HG02759 (cell line): Measurements from ENCODE around the gene ARL6IP5.

Source experiments
- ATAC-seq: cut with Tn5 transposase; IDR thresholded peaks from one replicate; pipeline ENCODE4 v1.9.1; 2021; ENCODE audit warnings: mild to moderate bottlenecking, moderate library complexity; ENCODE audit not compliant: unreplicated experiment

ARL6IP5 gene

GRCh38 chr3:69116162-69116561, 31.4 kb downstream of the ARL6IP5 start:
- ATAC-seq, result no peak

GRCh38 chr3:69116897-69117296, 32.2 kb downstream of the ARL6IP5 start:
- no peak for ATAC-seq

GRCh38 chr3:69118555-69118954, 33.8 kb downstream of the ARL6IP5 start:
- ATAC-seq, result no peak

GRCh38 chr3:69119138-69119537, 34.4 kb downstream of the ARL6IP5 start:
- no peak for ATAC-seq

GRCh38 chr3:69119681-69120080, 34.9 kb downstream of the ARL6IP5 start:
- no peak for ATAC-seq

GRCh38 chr3:69120879-69121464, 36.2 kb downstream of the ARL6IP5 start:
- peak; percentile 94 for ATAC-seq

- ATAC-seq, result no peak
Measured at GRCh38 chr3:69121513-69121912, 36.8 kb downstream of the ARL6IP5 start.

- no peak for ATAC-seq
Measured at GRCh38 chr3:69121950-69122349, 37.2 kb downstream of the ARL6IP5 start.

GRCh38 chr3:69122403-69122802, 37.7 kb downstream of the ARL6IP5 start, which contains the start of gene LMOD3:
Gene LMOD3 (minus strand): TSS chr3:69122595. CDS start chr3:69122386, 209 bp downstream.
- no peak for ATAC-seq

GRCh38 chr3:69126216-69126615, 41.5 kb downstream of the ARL6IP5 start:
- no peak for ATAC-seq

- no peak for ATAC-seq
Measured at GRCh38 chr3:69126999-69127398, 42.3 kb downstream of the ARL6IP5 start.

GRCh38 chr3:69128509-69128908, 43.8 kb downstream of the ARL6IP5 start:
- ATAC-seq, result no peak

- ATAC-seq, result no peak
Measured at GRCh38 chr3:69129531-69129930, 44.8 kb downstream of the ARL6IP5 start.

- no peak for ATAC-seq
Measured at GRCh38 chr3:69130689-69131088, 46.0 kb downstream of the ARL6IP5 start.

- no peak for ATAC-seq
Measured at GRCh38 chr3:69137005-69137404, 52.3 kb downstream of the ARL6IP5 start.

GRCh38 chr3:69137412-69137811, 52.7 kb downstream of the ARL6IP5 start:
- ATAC-seq, result no peak

GRCh38 chr3:69141313-69141712, 56.6 kb downstream of the ARL6IP5 start:
- ATAC-seq, result no peak

- no peak for ATAC-seq
Measured at GRCh38 chr3:69142090-69142489, 57.4 kb downstream of the ARL6IP5 start.

GRCh38 chr3:69142797-69143454, 58.2 kb downstream of the ARL6IP5 start:
- no peak for ATAC-seq

GRCh38 chr3:69143612-69144011, 58.9 kb downstream of the ARL6IP5 start:
- ATAC-seq, result no peak

- no peak for ATAC-seq
Measured at GRCh38 chr3:69144631-69145245, 60.0 kb downstream of the ARL6IP5 start.

- no peak for ATAC-seq
Measured at GRCh38 chr3:69145688-69146087, 61.0 kb downstream of the ARL6IP5 start.
